NCI-H1105 (cell line): Measurements from ENCODE around the gene LEUTX.
"Not testable (repeated sequence)": the region's sequence is repeated elsewhere in the genome, so short reads cannot be mapped to it uniquely, and the experiment has no call there.

Experiments
- DNase-seq: peaks from one replicate; lab custom pipeline; 2025; lab: John Stamatoyannopoulos, UW

The LEUTX gene, protein sequence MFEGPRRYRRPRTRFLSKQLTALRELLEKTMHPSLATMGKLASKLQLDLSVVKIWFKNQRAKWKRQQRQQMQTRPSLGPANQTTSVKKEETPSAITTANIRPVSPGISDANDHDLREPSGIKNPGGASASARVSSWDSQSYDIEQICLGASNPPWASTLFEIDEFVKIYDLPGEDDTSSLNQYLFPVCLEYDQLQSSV

DNA sequence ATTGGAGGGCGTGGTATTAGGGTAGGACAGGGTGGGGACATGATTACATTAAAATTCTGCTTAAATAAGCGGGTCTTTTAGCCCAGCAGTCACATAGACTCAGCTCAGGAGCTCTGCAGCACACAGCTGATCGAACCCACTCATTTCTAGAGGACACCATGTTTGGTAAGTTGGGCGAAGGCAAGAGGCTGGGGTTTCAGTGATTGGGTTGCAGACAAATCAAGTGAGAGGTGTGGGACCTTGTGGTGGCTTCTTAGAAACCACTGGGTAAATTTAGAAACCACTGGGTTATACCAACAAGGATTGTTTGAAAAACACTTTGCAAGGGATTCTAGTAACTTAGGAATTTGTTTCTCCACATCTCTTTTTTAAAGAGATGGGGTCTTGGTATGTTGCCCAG, at the start of gene LEUTX:
LEUTX (plus strand) TSS at position 92 of the 400 bp plus-strand sequence; CDS start at position 159, 67 bp downstream.
- DNase-seq, result no peak

DNA sequence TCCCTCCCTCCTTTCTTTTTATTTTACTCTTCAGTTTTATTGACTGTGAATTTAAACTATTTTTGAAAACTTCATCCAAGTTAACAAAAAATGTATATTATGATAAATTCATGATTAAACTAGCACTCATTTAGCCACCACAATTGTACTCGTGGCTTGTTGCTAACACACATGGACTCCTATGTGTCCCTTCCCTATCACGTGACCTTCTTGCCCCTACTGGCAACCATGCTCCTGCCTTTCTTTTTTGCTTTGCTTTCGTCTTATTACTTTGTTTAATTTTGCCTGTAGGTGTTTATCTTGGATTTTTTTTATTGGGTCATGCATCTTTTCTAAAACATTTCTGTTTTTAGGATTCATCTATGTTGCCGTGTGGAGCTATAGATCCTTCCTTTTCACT, 49.1 kb upstream of the LEUTX start:
- no peak for DNase-seq

DNA sequence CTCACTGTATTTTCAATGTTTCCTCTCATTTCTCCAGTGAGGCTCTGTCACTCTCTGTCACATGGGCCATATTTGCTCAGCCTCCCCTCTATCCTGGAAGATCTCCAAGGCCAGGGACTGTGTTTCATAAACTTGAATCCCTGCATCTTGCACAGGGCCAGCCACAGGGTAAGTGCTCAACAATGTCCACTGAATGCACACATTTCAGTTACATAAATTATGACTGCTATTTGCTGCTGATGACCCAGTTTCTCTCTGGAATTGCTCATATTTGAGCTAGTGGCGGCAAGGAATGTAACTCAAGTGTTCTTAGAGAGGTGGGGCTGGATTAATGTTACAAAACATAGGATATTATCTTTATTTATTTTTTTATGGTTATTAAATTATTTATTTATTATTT, 47.0 kb upstream of the LEUTX start:
- DNase-seq, result no peak

DNA sequence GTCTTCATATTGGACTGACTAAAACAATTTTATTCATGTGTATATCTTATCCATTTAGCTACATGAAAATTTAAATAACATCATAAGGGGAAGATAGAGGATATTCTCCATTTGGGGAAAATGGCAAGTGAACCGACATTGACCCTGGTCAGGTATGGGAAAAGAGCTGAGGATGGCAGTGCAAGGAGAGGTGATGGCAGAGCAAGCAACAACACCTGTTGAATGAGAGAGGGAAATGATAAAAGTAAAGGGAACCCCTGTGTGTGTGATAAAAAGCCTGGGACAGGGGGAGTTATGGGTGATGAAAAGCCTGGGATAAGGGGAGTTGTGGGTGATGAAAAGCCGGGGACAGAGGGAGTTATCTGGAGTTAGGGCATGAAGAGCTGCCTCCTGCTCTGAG, 44.8 kb upstream of the LEUTX start:
- DNase-seq, result no peak

DNA sequence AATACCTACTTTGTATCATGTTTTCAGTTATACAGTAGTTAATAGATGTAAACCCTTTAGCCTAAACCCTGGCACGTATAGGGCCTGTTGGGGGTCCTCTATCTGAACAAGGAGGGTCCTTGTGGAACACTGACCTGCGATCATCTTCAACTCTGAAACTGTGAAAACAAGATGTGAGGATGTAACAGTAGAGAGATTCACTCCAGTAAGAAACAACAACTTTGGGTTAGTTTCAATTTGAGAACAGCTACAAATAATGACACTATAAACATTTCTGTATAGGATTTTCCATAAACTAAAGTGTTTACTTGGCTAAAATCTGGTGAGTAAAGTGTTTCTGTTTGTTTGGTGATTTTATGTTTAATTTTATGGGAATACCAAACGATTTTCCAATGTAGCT, 43.0 kb upstream of the LEUTX start:
- DNase-seq, result no peak

DNA sequence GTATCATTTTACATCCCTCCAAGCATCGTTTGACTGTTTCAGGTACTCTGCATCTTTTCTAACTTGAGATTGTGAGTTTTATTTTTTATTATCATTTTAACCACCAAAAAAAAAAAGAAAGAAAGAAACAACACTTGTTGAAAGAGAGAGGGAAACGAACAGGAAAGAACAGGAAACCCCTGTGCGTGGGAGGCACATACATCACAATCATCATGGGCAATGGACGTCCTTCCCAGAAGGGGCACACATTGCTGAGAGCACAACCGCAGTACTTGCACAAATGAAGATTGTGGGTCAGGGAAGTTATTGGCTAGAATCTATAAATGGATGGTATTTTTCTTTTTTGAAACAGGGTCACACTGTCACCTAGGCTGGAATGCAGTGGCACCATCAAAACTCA, 42.6 kb upstream of the LEUTX start:
- no peak for DNase-seq

DNA sequence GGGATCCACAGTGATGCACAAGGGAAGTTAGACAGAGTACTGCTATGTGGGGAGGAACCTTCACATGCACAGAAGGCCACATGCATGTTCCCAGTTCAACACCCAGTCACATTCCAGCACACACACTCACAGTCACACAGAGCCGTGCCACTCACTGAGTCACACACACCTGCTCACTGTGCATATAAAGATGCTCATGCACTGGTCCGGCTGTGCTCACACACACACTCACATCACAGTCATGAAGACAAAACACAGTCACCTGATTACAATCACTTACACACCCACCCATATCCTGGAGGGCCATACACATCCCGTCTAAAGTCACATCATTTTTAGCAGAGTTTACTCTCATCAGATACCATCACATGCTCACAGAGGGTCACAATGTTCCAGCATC, 41.3 kb upstream of the LEUTX start:
- no peak for DNase-seq

DNA sequence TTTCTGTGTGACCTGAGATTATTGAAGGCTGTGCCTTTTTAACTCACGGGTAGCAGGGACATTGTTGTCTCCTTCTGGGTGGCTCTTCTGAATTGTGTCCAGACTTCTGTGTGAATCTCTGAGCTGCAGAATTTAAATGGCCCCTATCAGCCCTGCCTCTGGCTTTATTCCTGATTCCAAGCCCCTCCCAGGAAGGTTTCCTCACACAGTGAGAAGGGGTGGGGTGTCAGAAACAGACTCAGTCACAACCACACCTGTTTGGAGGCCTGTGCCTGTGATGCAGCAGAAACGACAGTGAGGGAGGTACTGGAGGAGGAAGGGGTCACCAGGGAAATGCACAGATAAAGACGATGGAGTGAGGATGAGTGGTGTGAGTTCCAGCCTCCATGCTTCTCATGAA, 40.8 kb upstream of the LEUTX start, which contains the start of gene CLC:
CLC (minus strand) TSS at position 139 of the 400 bp plus-strand sequence; CDS start at position 62, 77 bp downstream.
- no peak for DNase-seq

DNA sequence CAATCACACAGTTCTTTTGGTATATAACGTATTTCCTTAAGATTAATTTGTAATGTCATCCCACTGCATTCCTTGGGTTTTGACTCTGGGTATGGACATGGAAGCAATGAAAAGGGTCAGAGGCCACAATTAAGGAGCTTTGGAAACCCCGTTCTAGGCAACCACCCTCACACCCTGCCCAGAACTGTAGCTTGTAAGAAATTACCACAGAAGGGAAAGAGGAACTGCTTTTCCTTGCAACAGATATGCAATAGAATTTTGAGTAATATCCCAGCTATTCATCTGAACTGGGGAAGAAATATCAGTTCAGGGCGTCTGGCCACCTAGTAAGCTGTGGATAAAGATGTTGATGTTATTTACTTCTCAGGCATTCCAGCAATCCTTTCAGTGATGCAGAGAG, 39.8 kb upstream of the LEUTX start:
- no peak for DNase-seq

DNA sequence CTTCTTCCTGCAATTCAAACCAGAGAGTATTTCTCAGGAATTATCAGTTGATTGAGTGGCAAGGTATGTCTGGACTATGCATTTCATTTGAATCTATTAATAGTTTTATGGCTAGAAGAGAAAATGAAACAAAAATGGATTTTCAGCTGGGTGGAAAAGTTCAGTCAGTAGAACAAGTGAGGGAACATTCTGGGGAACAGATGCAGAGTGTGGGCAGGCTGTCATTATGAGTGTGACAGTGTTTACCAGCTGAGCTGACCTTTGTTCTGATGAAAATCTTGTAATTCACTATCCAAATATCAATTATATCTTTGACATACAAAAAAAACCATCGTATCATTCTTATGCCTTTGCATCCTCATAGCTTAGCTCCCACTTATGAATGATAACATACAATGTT, 38.3 kb upstream of the LEUTX start:
- no peak for DNase-seq

DNA sequence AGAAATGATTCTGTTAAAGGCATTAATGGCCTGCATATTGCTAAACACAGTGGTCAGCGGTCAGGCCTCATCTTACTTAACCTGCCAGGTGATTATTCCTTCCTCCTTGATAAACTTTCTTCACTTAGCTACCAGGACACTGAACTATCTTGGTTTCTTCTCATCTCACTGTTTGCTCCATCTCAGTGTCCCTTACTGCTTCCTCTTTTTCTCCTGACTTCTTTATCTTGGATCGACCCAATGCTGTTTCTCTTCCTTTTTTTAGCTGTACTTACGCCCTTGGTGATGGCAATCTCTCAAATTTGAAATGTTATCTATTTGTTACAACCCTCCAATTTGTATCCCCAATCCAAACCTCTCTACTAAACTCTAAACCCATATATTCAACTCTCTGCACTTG, 33.0 kb upstream of the LEUTX start:
- no peak for DNase-seq

DNA sequence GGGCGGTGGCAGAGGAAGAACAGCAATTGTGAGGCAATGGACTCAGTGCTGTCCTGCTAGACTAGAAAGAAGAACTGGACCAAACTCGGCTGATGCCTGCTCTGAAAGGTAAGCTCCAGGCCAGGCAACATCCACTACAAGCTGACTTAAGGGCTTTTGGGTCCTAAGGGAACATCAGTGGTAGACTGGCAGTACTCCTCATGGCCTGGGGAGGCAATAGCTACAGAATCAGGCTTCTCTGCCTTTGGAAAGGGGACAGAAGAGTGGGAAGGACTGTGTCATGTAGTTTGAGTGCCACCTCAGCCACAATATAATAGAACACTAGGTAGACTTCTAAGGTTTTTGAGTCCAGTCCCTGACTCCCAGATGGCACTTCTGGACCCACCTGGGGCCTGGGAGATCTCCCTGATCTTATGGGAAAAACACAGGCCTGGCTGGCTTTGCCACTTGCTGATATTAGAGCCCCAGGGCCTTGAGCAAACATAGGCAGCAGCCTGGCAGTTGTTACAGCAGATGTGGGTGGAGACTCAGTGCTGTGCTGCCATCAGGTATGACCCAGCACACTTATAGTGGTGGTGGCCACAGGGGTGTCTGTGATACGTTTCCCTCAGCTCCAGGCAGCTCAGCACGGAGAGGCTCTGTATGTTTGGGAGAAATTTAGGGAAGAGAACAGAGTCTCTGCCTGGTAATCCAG, 31.7 kb upstream of the LEUTX start:
- DNase-seq, result no peak

DNA sequence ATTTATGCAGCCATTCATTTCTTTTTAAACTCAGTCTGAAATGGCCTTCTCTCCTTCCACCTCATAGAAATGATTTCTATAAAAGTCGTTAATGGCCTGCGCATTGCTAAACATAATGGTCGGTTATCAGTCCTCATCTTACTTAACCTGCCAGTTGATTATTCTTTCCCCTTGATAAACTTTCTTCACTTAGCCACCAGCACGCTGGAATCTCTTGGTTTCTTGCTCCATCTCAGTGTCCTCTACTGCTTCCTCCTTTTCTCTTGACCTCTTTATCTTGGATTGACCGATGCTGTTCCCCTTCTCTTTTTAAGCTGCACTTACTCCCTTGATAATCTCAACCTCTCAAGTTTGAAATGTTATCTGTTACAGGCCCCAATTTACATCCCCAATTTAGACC, 28.7 kb upstream of the LEUTX start:
- no peak for DNase-seq

DNA sequence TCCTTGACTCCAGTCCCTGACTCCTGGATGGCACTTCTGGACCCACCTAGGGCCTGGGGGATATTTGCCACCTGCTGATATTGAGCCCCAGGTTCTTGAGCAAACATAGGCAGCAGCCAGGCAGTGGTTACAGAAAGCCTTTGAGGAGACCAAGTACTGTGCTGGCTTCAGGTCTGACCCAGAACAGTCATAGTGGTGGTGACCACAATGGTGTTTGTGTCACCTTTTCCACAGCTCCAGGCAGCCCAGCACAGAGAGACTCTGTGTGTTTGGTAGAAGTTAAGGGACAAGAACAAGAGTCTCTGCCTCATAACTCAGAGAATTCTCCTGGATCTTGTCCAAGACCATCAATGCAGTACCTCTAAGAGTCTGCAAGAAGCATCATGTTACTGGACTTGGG, 26.3 kb upstream of the LEUTX start:
- no peak for DNase-seq

DNA sequence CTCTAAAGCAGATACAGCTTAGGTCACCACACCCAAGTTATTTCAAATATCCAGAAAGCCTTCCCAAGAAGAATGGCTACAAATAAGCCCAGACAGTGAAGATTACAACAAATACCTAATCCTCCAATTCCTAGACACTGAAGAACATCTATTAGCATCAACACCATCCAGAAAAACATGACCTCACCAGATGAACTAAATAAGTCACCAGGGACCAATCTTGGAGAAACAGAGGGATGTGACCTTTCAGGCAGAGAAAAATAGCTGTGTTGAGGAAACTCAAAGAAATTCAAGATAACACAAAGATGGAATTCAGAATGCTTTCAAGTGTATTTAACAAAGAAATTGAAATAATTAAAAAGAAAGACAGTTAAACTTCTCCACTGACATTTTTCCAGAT, 25.9 kb upstream of the LEUTX start:
- no peak for DNase-seq

DNA sequence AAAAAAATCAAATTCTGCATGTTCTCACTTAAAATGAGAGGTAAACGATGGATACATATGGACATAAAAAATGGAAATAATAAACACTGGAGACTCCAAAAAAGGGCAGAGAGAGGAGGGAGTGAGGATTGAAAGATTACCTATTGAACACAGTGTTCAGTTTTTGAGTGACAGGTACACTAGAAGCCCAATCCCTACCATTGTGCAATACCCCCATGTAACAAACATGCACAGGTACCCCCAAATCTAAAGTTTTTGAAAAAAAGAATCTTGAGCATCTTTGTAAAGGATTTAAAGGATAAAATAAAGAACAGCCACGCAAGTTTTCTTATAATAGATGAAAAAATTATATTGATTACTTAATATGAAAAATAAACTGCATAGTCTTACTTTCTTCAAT, 24.1 kb upstream of the LEUTX start:
- DNase-seq, result no peak

DNA sequence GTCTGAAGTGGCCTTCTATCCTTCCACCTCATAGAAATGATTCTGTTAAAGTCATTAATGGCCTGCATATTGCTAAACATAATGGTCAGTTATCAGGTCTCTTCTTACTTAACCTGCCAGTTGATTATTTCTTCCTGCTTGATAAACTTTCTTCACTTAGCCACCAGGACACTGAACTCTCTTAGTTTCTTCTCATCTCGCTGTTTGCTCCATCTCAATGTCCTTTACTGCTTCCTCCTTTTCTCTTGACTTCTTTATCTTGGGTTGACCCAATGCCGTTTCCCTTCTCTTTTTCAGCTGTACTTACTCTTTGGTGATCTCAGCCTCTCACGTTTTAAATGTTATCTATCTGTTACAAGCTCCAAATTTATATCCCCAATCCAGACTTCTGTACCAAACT, 23.7 kb upstream of the LEUTX start:
- DNase-seq, result no peak

DNA sequence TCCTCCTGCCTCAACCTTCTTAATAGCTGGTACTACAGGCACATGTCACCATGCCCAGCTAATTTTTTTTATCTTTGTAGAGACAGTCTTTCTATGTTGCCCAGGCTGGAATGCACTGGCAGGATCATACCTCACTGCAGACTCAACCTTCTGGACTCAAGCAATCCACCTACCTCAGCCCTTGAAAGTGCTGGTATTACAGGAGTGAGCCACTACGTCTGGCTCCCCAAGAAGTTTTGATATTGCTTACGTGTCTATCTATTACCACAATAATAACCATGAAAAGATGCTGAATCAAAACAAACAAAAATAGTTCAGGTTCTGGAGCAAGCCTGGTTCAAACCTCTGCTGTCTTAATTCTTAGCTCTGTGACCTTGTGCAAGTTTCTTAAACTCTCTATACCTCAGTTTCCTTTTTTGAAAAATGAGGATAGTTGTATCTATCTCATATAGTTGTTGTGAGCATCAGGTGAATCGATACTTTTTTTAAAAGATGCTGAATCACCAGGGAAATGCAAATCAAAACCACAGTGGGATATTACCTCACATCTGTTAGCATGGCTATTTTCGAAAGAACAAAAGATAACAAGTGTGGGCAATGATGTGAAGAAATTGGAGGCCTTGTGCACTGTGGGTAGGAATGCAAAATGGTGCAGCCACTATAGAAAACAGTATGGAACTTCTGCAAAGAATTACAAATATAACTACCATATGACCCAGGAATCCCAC, 19.0 kb upstream of the LEUTX start:
- no peak for DNase-seq

DNA sequence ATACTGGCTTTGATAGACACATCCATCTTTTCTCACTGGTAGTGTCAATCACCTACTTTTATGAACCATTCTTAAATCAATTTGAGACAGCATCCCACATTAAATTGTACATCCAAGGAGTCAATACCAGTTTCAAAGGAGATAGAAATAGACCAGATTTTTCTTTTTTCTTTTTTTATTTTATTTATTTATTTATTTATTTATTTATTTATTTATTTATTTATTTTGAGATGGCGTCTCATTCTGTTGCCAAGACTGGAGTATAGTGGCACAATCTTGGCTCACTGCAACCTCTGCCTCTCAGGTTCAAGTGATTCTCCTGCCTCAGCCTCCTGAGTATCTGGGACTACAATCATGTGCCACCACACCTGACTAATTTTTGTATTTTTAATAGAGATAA, 16.8 kb upstream of the LEUTX start:
- not testable (repeated sequence) for DNase-seq

DNA sequence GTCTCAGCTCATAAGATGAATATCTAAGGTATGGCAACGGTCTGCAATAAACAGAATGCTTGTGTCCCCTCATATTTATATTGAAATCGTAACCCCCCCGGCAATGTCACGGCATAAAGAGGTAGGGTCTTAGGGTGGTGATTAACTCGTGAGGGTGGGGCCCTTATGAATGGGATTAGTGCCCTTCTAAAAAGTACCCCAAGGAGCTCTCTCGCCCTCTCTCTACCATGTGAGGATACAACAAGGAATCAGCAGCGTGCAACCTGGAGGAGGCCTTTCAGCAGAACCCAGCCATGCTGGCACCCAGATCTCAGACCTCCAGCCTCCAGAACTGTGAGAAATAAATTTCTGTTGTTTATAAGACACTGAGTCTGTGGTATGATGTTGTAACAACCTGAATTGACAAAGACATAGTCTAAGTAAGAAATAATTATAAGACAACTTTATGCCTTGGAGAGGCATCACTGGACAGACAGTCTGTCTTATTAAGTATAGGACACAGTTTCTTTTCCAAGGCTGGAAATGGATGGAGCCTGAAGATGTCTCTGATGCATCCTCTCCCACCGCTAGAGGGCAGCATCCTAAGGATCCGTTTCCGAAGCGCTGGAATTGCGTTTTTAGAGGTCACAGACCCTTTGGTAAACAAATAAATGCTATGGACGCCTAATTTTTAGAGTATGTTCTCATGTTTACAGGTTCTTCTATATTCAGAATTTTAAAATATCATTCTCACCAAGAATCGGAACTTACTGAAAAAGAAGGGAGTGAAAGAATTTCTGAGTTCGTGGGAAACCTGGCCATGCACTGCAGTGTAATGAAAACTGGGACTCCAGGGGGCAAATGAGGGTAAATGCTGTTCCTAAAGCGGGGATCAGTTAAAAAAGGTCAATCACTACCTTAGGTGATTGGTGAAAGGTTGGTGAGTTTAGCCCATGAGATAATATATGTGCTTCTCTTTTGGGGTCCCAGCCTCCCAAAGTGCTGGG, 13.3 kb upstream of the LEUTX start:
- DNase-seq, result no peak

DNA sequence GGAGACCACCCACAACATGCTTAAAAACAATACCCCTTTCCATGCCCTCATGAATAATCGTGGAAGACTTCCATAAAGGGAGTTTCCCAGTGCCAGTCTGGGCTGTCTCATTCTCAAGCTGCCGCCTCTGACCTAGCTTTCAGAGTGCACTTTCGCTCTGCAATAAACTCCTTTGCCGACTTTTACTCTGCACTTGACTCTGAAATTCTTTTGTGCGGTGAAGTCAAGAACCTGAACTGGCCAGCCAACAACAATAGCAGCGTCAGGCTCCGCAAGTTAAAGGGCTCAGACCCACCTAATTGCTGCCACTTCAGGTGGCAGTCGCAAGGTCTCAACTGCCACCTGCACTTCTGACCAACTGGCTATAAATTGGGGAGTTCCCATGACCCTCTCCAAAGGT, 10.3 kb upstream of the LEUTX start:
- DNase-seq, result no peak

DNA sequence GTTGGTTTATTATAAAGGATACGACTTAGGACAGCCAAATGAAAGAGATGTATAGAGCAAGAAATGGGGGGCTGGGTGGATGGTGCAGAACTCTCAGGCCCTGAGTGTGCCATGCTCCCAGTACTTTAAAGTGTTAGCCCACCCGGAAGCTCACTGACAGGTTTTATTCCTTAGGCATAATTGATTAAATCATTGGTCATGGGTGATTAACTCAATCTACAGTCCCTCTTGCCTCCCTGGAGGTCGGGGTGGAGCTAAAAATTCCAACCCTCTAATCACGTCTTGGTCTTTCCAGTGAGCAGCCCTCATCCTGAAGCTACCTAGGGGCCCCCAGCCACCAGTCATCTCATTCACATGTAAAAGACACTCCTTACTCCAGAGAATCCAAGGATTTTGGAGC, 9.9 kb upstream of the LEUTX start:
- DNase-seq, result no peak
